Loucy (cell line): ENCODE measurements around the gene SH2B2.
A peak's percentile ranks its signal among the peaks of the same experiment; 100 is the strongest.

Experiments
- H2AFZ ChIP-seq: fragments of 200-600 bp; sonication (generic); 2 replicates; pipeline ENCODE4 v1.6.0; 2016; ENCODE audit warnings: antibody characterized with exemption, mild to moderate bottlenecking, low read length, moderate library complexity
- H3F3A ChIP-seq: fragments of 200-600 bp; 2 replicates; pipeline ENCODE4 v1.6.0; 2016; ENCODE audit warnings: antibody characterized with exemption, low read depth, mild to moderate bottlenecking
- H3K27me3 ChIP-seq: fragments of 200-600 bp; sonication (generic); 2 replicates; pipeline ENCODE4 v1.6.1; 2014; ENCODE audit warnings: low read length, mild to moderate bottlenecking; ENCODE audit not compliant: insufficient read depth, poor library complexity, severe bottlenecking
- H3K36me3 ChIP-seq: fragments of 200-600 bp; sonication (generic); 2 replicates; pipeline ENCODE4 v1.6.1; 2016; ENCODE audit warnings: low read length; ENCODE audit not compliant: insufficient read depth
- H3K4me1 ChIP-seq: fragments of 200-600 bp; sonication (generic); 2 replicates; pipeline ENCODE4 v1.5.1; 2014; ENCODE audit warnings: low read length, mild to moderate bottlenecking; ENCODE audit not compliant: insufficient read depth, poor library complexity, severe bottlenecking
- H3K4me2 ChIP-seq: fragments of 200-600 bp; sonication (generic); 2 replicates; pipeline ENCODE4 v1.6.0; 2014; ENCODE audit warnings: antibody characterized with exemption, low read length, low read depth, mild to moderate bottlenecking; ENCODE audit not compliant: poor library complexity, severe bottlenecking
- H3K4me3 ChIP-seq: fragments of 200-600 bp; sonication (generic); 2 replicates; pipeline ENCODE4 v1.5.1; 2014; ENCODE audit warnings: low read length, mild to moderate bottlenecking, mixed read lengths; ENCODE audit not compliant: poor library complexity, severe bottlenecking
- H3K79me2 ChIP-seq: fragments of 200-600 bp; sonication (generic); 2 replicates; pipeline ENCODE4 v1.6.1; 2014; ENCODE audit warnings: low read length; ENCODE audit not compliant: insufficient read depth
- H3K9ac ChIP-seq: fragments of 200-600 bp; sonication (generic); 2 replicates; pipeline ENCODE4 v1.6.0; 2014; ENCODE audit warnings: mild to moderate bottlenecking, low read depth, low read length, moderate library complexity; ENCODE audit not compliant: poor library complexity, severe bottlenecking
- H3K9me2 ChIP-seq: fragments of 200-600 bp; sonication (generic); replicated peaks from 2 replicates; pipeline ENCODE4 v1.6.1; 2016; ENCODE audit warnings: low read depth, low read length, mixed read lengths
- H3K9me3 ChIP-seq: fragments of 200-600 bp; sonication (generic); 2 replicates; pipeline ENCODE4 v1.6.1; 2014; ENCODE audit warnings: mild to moderate bottlenecking, antibody characterized with exemption, low read length, low read depth; ENCODE audit not compliant: insufficient read depth
- H4K20me1 ChIP-seq: fragments of 200-600 bp; sonication (generic); 2 replicates; pipeline ENCODE4 v1.6.0; 2014; ENCODE audit warnings: antibody characterized with exemption, low read length, mild to moderate bottlenecking; ENCODE audit not compliant: insufficient read depth, poor library complexity, severe bottlenecking
- EZH2phosphoT487 ChIP-seq: fragments of 200-600 bp; IDR thresholded peaks from 2 replicates; pipeline ENCODE4 v1.6.1; 2018; ENCODE audit warnings: antibody characterized with exemption, mild to moderate bottlenecking, moderate library complexity, borderline replicate concordance
- TF ChIP-seq, protein P1 (sequence below): fragments of 200-600 bp; sonication (generic); conservative IDR thresholded peaks from 2 replicates; pipeline ENCODE4 v1.5.1; 2014; ENCODE audit warnings: mild to moderate bottlenecking, antibody characterized with exemption, low read length

Gene SH2B2

DNA sequence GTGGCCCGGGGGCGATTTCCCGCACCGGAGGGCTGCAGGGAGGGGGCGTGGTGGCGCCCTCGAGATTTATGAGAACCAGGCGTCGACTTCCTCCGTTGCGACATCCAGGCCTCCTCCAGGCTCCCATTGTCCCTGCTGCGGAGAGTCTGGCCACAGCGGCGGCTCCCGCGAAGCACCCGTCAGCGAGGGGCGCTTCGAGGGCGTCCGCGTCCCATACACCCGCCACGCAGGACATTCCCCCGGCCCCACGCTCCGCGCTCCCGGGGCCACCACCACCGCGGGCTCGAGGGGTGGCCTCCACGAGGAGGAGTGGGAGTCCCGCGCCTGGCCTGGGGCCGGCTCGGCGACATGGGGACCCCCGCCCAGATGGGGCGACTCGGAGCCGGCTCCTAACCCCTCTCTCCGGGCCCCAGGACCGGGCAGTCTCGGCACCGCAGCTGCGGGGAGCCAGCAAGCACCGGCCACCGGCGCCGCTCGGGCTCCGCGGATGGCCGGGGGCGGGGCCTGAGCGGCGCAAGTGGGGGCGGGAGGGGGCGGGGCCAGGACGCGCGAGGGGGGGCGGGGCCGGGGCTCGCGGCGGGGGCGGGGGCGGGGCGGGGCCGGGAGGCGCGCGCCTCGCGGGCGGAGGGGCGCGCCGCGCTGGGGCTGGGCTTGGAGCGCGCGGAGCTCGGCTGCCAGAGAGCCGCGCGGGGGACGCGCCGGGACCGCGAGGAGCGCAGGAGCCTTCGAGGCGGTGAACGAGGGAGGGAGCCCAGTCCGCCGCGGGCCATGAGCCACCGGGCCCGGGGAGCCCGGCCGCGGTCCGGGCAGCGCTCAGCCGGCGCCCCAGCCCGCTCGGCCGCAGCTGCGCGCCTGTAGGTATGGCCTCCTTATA lies at the start of gene SH2B2:
TSS of gene SH2B2 (plus strand) at position 632 of the 874 bp plus-strand sequence. CDS start 13,683 bp downstream, outside the sequence.
- Histone ChIP-seq H3K36me3 (no peaks in the 10 kb centered on the region), H3K4me3 (peak within 1 kb of the TSS; percentile 87), H3K9ac (peak within 1 kb of the TSS; percentile 64), H3F3A (no peaks in the 10 kb centered on the region), H4K20me1 (peaks cover 11% of the 10 kb centered on the region), H3K27me3 (no peaks in the 10 kb centered on the region), H3K4me1 (peaks cover 14% of the 10 kb centered on the region), H3K79me2 (no peaks in the 10 kb centered on the region), H2AFZ (peak within 1 kb of the TSS; percentile 73), H3K9me2 (no peaks in the 10 kb centered on the region), H3K4me2 (peak within 1 kb of the TSS; percentile 96), H3K9me3 (no peaks in the 10 kb centered on the region)
- TF ChIP-seq, protein P1, sequence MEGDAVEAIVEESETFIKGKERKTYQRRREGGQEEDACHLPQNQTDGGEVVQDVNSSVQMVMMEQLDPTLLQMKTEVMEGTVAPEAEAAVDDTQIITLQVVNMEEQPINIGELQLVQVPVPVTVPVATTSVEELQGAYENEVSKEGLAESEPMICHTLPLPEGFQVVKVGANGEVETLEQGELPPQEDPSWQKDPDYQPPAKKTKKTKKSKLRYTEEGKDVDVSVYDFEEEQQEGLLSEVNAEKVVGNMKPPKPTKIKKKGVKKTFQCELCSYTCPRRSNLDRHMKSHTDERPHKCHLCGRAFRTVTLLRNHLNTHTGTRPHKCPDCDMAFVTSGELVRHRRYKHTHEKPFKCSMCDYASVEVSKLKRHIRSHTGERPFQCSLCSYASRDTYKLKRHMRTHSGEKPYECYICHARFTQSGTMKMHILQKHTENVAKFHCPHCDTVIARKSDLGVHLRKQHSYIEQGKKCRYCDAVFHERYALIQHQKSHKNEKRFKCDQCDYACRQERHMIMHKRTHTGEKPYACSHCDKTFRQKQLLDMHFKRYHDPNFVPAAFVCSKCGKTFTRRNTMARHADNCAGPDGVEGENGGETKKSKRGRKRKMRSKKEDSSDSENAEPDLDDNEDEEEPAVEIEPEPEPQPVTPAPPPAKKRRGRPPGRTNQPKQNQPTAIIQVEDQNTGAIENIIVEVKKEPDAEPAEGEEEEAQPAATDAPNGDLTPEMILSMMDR: no peak

DNA sequence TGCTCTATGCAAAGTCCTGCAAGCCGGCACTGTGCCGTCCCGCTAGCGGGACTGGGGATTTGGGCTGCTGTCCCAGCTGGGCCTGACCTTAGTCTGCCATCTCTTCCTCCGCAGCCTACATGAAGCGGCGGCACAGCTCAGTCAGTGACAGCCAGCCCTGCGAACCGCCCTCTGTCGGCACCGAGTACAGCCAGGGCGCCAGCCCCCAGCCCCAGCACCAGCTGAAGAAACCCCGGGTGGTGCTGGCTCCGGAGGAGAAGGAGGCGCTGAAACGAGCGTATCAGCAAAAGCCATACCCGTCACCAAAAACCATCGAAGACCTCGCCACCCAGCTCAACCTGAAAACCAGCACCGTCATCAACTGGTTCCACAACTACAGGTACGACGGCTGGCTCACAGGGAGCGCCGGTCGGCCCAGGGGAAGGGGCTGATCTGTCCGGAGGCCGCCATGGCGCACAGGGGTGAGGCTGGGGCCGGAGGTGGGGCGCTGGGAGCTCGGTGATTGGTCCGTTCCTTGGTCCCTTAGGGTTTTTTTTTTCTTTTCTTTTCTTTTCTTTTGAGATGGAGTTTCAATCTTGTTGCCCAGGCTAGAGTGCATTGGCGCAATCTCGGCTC lies 47.4 kb upstream of the SH2B2 start:
- no peaks in the 10 kb centered on the region for H3K27me3 ChIP-seq
- H3K4me2 ChIP-seq: no peak overlapping the region
- H4K20me1 ChIP-seq: no peaks in the 10 kb centered on the region
- TF ChIP-seq, protein P1: no peak
- no peak for TF ChIP-seq EZH2phosphoT487
- no peaks in the 10 kb centered on the region for H3K9me2 ChIP-seq
- H3K9me3 ChIP-seq: no peaks in the 10 kb centered on the region
- H3K36me3 ChIP-seq: peaks cover 64% of the 10 kb centered on the region; the same call in 1 of the 2 replicates
- H3F3A ChIP-seq: no peaks in the 10 kb centered on the region
- no peak overlapping the region for H2AFZ ChIP-seq
- H3K4me1 ChIP-seq: no peaks in the 10 kb centered on the region
- H3K79me2 ChIP-seq: no peaks in the 10 kb centered on the region
- no peak overlapping the region for H3K9ac ChIP-seq
- H3K4me3 ChIP-seq: no peak overlapping the region

DNA sequence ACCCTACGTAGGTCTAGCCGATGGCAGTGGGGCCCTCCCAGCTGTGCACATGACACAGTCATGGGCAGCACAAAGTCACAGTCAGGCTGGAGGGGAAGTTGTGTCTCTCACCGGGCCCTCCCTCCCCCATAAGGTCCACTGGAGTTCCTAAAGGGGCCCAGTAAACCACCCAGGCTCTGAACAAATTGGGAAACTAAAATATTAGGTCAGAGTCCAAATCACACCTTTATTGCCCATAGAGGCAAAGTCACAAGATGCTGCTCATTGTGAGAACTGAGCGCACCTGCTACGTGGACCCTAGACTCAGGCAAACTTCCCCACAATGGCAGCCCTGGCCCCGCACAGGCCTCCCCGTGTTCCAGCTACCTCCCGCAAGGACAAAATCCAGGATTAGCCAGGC lies 45.2 kb upstream of the SH2B2 start:
- no peaks in the 10 kb centered on the region for H4K20me1 ChIP-seq
- H3K4me2 ChIP-seq: no peak overlapping the region
- H3K36me3 ChIP-seq: peaks cover 65% of the 10 kb centered on the region; the same call in 1 of the 2 replicates
- H3K4me1 ChIP-seq: no peaks in the 10 kb centered on the region
- H3K4me3 ChIP-seq: no peak overlapping the region
- no peak overlapping the region for H3K9ac ChIP-seq
- H3F3A ChIP-seq: no peaks in the 10 kb centered on the region
- no peaks in the 10 kb centered on the region for H3K79me2 ChIP-seq
- H3K27me3 ChIP-seq: no peaks in the 10 kb centered on the region
- no peaks in the 10 kb centered on the region for H3K9me3 ChIP-seq
- H2AFZ ChIP-seq: no peak overlapping the region
- TF ChIP-seq, protein P1: no peak
- TF ChIP-seq EZH2phosphoT487: no peak
- no peaks in the 10 kb centered on the region for H3K9me2 ChIP-seq
